Fibroblast of villous mesenchyme (primary cell): Measurements from ENCODE around the gene IFFO2. TPM values are rescaled to one million over a fixed set of nuclear protein-coding genes. Genes with fewer than 3 reads are reported as not detected.
A peak's percentile ranks its signal among the peaks of the same experiment; 100 is the strongest.

ENCODE experiments used
- DNase-seq: peaks from one replicate; pipeline ENCODE4 v3.0.0-alpha.2; 2010; ENCODE audit warnings: low read depth
- H3K4me3 ChIP-seq: 2 replicates; pipeline ENCODE4 v1.5.1; 2011; ENCODE audit warnings: low read depth, mild to moderate bottlenecking, low read length
- total RNA-seq: library from RNA; depleted of rRNA; stranded (reverse); fragments of >200 nt; gene quantifications from 2 replicates; pipeline ENCODE4 v1.2.3, GENCODE V29; 2012
- TF ChIP-seq, protein P1 (sequence below): IDR thresholded peaks from 2 replicates; pipeline ENCODE4 v1.5.1; 2012; ENCODE audit warnings: low read depth, mild to moderate bottlenecking, low read length; ENCODE audit not compliant: insufficient read depth

Gene IFFO2
- total RNA-seq, 1 donor, result 11.2 TPM

DNA sequence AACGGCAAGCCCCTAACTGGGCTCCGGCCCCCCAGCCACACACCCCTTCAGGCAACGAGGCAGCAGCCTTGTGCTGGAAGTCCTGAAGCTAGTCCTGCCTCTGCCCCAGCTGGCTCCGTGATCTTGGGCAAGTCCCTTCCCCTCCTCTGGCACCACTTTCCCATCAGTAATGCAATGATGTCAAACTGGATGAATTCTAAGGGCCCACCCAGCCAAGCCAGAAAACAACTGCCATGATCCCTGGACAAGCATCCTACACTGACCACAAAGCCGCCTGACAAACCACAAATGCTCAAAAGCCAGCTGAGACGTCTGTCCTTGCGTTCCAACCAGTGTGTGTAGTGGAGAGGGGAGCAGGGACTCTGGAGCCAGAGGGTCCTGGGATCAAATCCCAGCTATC, 26.8 kb downstream of the IFFO2 start:
- H3K4me3 ChIP-seq, result no peak overlapping the region
- TF ChIP-seq, protein P1, sequence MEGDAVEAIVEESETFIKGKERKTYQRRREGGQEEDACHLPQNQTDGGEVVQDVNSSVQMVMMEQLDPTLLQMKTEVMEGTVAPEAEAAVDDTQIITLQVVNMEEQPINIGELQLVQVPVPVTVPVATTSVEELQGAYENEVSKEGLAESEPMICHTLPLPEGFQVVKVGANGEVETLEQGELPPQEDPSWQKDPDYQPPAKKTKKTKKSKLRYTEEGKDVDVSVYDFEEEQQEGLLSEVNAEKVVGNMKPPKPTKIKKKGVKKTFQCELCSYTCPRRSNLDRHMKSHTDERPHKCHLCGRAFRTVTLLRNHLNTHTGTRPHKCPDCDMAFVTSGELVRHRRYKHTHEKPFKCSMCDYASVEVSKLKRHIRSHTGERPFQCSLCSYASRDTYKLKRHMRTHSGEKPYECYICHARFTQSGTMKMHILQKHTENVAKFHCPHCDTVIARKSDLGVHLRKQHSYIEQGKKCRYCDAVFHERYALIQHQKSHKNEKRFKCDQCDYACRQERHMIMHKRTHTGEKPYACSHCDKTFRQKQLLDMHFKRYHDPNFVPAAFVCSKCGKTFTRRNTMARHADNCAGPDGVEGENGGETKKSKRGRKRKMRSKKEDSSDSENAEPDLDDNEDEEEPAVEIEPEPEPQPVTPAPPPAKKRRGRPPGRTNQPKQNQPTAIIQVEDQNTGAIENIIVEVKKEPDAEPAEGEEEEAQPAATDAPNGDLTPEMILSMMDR, result no peak
- DNase-seq, result peak; percentile 72

DNA sequence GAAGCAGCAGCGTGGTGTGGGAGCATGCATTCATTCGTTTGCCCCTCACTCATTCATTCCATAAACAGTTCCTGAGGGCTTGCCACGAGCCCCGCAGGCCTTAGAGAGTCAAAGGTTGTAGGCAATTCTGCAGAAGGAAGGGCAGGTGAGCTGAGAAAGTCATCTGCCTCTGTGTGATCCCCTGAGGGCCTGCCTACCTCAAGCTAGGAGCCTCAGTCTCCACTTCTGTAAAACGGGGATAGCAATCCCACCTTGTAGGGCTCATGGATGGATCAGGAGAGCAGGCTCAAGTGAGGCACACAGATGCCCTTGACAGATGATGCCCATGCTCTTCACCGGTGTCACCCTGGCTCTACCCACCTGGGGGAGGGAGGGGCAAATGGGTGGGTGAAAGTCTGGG, 27.5 kb downstream of the IFFO2 start:
- TF ChIP-seq, protein P1, result no peak
- no peak overlapping the region for H3K4me3 ChIP-seq
- no peak for DNase-seq

DNA sequence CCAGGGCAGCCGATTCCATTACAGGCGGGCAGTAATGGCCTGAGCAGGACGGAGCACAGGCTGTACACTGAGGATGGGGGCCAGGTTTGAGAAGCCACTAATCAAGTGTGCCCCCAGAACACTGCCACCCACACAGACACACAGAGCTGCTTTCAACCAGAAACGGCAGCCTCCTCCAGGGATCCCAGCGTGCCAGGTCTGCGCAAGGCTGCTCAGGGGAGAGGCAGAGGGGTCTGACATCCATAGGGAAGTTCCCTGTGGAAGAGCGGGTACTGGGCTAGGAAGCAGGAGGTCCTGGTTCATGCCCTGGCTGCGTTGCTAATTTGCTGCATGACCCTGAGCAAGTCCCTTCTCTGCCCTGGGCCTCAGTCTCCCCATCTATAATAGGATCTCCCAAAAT, 28.1 kb downstream of the IFFO2 start:
- no peak for DNase-seq
- H3K4me3 ChIP-seq, result no peak overlapping the region
- TF ChIP-seq, protein P1, result no peak

DNA sequence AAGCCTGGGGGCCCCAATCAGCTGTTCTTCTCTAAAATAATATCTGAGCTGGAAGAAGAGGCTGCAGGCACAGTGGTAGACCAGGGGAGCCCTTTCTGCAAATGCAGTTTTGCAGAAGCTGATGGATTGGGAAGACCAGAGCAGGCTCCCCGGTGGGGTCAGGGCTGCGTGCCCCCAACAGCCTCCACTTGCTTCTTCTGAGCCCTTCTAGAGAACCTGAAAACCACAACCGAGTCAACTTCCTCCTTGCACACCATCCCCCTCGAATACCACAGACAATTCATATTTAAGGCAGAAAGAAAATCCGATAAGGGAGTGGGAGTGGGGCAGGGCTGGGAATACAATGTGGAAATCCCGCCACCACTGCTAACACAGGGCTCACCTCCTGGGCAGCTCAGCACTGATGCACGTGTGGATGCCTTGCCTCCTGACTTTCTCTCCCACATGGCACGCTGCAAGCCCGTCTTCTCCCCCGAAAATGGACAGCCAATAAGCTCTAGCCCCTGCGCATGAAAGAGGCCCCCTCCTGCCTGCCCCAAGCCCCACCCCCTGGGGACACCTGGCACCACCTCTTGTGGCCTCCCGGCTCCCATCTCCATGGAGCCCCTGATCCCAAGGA, 28.7 kb downstream of the IFFO2 start:
- no peak for DNase-seq
- TF ChIP-seq, protein P1, result no peak
- H3K4me3 ChIP-seq, result no peak overlapping the region

DNA sequence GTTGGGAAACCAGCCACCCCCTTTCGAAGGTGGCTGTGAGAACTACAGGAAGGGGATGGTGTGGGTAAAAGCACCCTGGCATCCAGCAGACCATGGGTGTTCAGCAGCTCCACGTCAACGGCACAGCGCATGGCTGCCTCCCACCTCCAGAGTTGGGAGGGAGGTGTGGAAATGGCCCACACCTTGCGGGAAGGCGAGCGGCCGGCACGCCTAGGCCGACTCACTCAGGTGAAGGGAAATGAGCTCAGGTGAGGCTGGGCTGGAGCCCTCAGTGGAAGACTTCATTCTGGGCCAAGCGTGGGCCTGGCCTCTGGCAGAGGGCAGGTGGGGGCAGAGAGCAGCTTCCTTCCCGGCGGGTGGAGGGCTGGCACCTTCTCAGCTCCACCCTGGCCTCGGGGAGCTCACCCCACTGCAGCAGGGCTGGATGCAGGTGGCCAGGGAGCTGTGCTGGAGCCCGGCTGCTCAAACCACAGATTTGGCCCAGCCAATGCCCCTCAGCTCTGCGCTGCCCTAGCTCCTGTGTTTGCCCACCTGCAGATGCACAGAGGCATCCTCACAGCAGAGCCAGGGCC, 29.3 kb downstream of the IFFO2 start:
- no peak for DNase-seq
- TF ChIP-seq, protein P1, result no peak
- peak overlapping the region; percentile 14 for H3K4me3 ChIP-seq

DNA sequence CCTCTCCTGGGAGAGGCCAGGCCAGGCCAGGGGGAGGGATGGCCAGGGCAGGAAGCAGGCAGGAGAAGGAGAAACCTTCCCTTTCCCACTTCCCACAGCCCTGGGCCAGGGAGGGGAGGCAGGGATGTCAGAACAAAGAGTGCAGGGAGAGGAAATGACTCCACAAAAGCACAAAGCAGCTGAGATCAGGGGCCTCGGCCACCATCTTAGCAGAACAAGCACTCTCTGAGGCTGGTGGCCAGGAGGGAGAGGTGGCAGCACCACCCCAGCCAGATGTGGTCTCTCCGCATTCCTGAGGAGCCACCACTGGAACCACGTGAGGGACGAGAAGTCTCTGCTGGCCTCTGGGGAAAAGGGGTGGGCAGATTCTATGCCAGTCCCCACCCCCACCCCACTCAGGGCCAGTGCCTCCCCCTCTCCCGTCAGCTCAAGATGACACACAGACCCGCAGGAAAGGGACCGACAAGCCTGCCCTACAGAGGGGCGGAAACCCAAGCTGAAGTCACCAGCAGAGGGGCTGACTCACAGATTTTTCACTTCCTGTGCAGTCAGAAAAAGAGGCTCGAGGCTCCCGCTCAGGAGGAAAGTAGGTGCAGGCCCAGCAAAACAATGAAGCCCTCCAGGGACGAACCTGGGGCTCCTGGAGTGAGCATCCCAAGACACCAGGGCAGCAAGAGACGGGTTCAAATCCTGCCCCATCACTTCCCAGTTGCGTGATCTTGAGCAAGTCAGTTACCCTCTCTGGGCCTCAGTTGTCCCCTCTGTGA, 30.0 kb downstream of the IFFO2 start:
- H3K4me3 ChIP-seq, result peak overlapping the region; percentile 14
- TF ChIP-seq, protein P1, result no peak
- peak; percentile 88 for DNase-seq
